ENCODE results near the gene SLC35E4.
"Not testable (repeated sequence)": the region's sequence is repeated elsewhere in the genome, so short reads cannot be mapped to it uniquely, and the experiment has no call there.

SLC35E4 gene, protein sequence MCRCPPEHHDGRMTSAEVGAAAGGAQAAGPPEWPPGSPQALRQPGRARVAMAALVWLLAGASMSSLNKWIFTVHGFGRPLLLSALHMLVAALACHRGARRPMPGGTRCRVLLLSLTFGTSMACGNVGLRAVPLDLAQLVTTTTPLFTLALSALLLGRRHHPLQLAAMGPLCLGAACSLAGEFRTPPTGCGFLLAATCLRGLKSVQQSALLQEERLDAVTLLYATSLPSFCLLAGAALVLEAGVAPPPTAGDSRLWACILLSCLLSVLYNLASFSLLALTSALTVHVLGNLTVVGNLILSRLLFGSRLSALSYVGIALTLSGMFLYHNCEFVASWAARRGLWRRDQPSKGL

DNA sequence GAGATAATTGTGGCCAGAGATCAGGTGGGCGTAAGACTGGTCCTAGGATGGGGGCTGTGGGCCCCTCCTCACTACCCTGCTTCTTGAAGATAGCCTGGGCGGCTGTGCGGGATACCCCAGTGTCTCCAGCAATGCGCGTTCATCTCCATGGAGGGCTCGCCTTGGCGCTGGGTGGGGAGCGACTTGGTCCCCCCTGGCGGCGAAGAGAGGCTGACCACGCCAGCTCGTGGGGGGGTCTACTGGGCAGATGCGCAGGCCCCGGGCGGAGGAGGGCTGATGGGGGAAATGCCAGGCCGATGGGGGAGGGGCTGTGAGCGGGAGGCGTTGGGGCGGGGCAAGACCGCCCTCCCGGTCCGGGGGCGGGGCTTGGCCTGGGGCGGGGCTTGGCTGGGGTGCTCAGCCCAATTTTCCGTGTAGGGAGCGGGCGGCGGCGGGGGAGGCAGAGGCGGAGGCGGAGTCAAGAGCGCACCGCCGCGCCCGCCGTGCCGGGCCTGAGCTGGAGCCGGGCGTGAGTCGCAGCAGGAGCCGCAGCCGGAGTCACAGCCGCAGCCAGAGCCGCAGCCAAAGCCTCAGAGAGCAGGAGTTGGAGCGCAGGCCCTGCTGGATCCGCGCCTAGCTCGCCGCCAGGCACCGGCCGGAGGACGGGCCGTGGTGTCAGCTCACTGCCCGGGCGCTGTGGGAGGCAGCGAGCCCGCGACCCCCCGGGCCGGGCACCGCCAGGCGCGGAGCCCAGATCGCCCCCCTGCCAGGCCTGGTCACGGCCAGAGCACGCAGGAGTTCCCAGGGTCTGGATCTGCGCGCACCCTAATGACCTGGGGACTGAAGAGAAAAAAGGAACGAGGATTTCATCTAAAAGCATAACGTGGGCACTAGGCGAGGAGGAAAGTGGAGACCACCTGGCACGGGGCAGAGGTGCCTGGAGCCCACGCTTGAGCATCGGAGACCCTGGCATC is at the start of gene SLC35E4:
Gene SLC35E4 (plus strand): TSS at position 509 of the 953 bp plus-strand sequence. CDS start 670 bp downstream, outside the sequence.
- peak; percentile 80 for DNase-seq

DNA sequence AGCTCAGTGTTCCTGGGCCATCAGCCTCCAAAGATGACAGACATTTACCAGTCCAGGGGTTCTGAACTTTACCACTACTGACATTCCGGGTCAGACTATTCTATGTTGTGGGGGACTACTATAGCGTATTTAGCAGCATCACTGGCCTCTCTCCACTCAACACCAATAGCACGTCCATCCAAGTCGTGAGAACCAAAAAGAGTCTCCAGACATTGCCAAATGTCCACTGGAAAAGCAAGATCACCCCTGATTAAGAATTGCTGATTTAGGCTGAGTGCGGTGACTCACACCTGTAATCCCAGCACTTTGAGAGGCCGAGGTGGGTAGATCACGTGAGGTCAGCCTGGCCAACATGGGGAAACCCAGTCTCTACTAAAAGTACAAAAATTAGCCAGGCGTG is 49.2 kb upstream of the SLC35E4 start:
- DNase-seq: no peak

DNA sequence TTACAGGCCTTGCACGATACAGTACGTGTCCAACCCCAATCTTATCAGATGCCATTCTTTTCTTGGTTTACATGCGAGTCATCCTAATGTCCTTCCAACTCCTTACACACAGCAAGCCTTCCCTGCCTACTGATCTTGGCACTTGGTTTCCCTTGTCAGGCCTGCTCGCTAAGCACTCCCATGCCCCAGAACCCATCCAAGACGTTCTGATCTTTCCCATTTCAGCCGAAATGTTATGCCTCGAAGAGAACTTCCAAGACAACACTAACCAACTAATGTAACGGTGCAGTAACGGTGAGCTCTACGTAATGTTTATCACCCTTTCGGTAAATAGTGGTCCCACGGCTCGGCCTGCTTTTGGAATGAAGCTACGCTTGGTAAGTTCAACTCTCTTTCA is 44.4 kb upstream of the SLC35E4 start:
- DNase-seq: no peak

DNA sequence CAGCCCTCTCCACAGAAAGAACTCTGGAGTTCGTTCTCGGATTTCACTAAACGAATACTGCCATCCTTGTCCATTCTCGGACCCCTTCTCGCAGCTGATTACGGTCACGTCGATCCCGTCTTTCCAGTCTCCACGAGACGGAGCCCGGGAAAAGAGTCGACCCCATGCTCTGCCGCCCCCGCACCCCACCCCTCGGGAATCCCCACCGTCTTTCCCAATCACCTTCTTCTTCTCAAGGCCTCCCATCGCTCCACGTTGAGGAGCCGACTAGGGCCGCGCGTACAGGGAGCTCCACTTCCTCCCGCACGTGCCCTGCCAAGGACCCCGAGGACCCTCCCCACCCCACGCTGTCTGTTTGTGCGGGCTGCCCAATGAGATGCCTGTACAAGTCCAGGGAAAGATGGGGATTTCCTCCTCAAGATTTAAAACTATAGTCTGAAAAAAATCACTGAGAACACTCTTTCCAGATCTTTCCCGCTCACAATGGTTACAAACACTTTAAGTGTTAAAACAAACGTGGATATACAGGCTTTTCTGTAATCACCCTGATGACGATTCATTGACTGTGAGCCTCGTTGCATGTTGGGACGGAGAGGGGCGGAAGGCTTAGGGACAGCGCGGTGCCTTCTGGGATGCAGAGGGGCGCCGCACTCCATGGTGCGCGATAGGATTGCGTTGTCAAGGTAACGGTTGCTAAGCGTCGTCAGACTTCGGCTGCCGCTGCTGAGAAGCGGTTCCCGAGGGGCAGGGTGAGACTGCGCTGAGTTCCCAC is 43.8 kb upstream of the SLC35E4 start, which contains the start of gene PES1:
Gene PES1 (minus strand): TSS at position 323 of the 772 bp plus-strand sequence. CDS start 77 bp downstream, at position 246.
- peak; percentile 98 for DNase-seq

DNA sequence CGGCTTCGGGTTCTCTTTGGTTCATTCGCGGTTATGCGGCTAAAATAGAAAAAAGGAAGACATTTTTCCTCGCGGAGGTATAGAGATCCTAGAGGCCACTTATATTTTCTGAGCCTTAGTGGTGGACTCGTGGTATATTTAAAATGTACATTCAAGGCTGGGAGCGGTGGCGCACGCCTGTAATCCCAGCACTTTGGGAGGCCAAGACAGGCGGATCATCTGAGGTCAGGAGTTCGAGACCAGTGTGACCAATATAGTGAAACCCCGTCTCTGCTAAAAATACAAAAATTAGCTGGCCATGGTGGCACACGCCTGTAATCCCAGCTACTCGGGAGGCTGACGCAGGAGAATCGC is 43.2 kb upstream of the SLC35E4 start:
- DNase-seq: not testable (repeated sequence)

DNA sequence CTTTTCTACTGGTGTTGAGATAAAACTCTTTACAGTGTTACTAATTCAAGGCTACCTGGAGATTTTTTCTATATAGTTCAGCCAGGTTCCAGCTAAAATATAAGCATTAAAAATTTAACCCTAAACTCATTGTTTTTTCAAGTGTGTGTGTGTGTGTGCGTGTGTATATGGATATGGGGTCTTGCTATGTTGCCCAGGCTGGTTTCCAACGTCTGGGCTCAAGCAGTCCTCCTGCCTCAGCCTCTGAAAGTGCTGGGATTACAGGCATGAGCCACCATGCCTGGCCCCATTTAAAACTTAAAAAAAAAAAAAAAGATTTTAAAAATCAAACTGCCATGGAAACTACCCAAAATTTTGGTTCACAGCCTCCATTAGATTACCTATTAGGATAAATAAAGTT is 39.4 kb upstream of the SLC35E4 start:
- DNase-seq: no peak

DNA sequence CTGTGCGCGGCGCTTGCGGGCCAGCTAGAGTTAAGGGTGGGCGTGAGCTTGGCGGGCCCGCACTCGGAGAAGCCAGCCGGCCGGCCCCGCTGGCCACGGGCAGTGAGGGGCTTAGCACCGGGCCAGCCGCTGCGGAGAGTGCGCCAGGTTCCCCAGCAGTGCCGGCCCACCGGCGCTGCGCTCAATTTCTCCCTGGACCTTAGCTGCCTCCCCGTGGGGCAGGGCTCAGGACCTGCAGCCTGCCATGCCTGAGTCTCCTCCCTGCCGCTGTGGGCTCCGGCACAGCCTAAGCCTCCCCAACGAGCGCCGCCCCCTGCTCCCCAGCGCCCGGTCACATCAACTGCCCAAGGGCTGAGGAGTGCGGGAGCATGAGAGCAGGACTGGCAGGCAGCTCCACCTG is 38.7 kb upstream of the SLC35E4 start:
- DNase-seq: no peak

DNA sequence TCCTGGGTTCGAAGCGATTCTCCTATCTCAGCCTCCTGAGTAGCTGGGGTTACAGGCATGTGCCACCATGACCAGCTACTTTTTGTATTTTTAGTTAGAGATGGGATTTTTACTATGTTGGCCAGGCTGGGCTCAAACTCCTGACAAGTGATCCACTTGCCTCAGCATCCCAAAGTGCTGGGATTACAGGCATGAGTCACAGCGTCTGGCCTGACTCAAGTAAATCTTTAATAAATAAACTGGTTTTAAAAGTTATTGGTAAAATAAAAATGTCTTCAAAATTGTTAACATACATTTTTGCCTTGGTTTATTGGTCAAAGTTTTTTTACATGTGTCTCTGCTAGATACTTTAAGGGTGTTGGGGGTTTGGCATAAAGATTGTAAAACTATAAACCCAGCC is 36.6 kb upstream of the SLC35E4 start:
- no peak for DNase-seq

DNA sequence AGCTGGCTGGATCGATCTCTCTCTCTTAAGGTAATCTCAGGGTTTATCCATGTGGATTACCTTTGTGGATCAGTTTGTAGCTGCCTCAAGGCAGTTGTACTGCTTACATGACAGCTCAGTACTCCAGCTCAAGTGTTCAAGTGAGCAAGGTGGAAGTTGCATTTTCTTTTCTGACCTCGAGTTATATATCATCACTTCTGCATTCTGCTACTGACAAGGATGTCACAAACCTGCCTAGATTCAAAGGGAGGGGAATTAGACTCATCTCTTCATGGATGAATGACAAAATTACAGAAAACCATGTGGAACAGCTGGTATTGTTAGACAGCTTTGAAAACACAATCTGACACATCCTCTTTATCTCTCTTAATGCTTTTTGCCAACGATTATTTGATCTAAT is 34.7 kb upstream of the SLC35E4 start:
- DNase-seq: no peak

DNA sequence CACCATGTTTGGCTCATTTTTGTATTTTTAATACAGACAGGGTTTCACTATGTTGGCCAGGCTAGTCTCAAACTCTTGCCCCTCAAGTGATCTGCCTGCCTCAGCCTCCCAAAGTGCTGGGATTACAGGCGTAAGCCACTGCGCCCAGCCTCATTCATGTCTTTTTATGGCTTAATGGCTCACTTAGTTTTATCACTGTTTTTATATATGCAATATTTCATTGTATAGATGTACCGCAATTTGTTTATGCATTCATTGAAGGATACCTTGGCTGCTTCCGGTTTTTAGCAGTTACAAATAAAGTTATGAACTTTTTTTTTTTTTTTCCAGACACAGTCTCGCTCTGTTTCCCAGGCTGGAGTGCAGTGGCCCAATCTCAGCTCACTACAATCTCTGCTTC is 34.1 kb upstream of the SLC35E4 start:
- DNase-seq: no peak

DNA sequence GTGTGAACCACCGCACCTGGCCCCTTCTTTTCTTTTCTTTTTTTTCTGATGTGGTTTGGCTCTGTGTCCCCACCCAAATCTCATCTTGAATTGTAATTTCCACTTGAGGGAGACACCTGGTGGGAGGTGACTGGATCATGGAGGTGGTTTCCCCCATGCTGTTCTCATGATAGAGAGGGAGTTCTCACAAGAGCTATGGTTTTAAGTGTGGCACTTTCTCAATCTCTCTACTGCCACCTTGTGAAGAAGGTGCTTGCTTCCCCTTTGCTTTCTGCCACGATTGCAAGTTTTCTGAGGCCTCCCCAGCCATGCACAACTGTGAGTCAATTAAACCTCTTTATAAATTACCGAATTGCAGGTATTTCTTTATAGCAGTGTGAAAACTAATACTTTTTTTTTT is 33.5 kb upstream of the SLC35E4 start:
- no peak for DNase-seq

DNA sequence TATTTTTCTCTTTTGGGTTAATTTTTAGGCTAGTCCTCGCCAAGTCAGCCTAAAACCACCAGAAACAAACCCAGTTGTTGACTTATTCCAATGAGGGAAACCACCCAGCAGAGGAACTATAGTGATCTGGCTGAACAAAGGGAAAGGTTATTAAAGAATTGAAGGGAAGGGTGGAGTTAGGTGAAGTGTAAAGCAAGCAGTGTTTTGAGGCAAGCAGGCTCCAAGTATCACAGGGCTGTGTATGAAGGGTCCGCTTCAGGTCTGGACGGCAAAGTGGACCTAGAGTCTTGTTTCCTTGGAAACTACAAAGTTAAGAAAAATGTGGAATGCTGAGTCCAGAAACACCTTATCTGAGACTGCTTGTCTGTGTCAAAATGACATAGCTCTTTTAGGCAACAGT is 31.8 kb upstream of the SLC35E4 start:
- DNase-seq: no peak

DNA sequence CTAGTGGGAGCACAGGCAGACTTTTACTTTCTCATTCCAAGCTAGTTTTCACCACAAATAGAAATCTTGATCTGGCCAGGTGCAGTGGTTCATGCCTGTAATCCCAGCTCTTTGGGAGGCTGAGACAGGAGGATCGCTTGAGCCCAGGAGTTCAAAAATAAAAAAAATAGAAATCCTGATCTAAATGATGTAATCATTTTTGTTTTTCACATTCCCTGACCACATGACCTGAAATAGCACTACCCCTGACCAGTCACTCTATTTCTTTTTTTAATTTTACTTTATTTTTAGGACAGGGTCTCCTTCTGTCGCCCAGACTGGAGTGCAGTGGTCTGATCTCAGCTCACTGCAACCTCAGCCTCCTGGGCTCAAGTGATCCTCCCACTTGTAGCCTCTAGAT is 30.9 kb upstream of the SLC35E4 start:
- no peak for DNase-seq

DNA sequence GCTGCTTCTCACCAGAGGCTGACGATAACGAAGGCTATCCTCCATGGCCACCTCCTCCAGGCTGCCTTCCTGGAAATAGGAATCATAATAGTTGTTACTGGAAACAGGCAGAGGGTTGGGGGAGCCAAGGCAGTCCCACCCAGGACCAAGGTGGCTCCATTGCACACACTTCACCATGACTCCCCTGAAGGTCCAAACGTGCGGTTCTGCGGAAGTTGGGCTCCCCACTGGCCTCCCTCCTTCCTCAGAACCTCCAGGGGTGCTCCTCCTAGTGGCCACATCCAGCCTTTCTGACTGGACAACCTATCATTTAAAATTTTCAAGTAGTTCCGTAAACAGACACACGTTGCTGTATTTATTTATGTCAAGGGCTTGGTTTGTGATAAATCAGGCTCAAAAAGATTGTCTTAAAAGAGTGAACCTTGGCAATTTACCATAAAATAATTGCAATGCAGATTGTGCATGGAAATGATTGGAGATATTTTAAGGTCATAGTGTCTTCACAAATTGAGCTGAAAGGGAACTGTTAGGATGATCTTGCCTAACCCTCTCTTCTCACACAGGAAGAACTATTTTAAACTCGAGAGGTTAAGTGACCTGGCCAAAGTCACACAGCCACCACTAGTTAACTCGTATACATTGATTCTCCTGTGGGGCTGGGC is 30.0 kb upstream of the SLC35E4 start:
- peak; percentile 52 for DNase-seq

DNA sequence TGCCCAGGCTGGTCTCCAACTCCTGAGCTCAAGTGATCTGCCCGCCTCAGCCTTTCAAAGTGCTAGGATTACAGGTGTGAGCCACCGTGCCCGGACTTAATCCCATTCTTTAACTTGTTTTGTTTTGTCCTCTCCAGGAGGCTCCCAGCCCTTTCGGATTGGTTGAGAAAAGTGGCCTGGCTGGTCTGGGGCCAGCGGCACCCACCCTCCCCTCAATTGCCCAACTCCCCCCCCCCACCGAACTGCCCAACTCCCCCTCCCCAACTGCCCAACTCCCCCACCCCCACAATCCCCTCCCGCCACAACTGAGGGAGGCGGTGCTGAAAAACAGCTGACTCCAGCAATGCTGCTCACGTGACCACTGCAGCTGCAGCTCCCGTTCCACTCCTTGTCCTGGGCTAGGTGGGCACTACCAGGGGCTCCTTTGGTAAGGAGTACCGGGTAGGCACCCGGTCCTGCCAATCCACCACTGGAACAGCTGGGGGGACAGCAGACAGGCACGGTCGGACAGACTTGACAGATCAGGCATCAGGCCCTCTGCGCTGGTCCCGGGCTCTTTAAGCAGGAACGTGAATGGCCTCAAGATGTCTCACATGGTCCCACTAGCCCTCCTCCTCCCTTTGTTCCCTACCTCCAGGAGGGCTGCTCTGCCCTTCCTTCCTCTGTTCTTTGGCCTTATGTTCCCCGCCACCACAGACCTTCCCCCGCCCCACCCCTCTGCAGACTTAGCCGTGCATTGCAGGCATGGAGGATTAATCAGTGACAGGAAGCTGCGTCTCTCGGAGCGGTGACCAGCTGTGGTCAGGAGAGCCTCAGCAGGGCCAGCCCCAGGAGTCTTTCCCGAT is 28.9 kb upstream of the SLC35E4 start, which contains the start of gene TCN2:
Gene TCN2 (plus strand): TSS at position 720 of the 845 bp plus-strand sequence. CDS start 158 bp downstream, outside the sequence.
- DNase-seq: peak; percentile 10

DNA sequence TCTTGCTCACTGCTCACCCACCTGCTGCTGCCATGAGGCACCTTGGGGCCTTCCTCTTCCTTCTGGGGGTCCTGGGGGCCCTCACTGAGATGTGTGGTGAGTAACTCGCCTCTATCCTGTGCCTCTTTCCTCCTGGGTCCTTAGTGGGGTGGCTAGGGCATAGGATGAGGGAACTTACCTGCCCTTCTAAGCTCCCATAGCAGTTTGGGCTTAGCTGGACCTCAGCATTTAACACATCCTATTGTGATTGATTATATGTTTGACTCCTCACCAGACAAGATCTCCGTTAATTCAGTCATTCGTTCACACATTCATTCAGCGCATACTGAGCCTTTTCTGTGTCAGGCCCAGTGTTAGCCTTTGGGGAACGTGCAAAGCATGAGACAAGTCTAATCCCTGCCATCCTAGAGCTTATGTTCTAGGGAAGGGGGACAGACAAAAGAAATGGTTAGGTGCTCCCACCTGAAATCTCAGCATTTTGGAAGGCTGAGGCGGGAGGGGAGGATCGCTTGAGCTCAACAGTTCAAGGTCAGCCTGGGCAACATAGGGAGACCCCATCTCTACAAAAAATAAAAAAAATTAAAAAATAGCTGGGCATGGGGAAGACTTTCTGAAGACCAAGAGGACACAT is 28.2 kb upstream of the SLC35E4 start:
- no peak for DNase-seq

DNA sequence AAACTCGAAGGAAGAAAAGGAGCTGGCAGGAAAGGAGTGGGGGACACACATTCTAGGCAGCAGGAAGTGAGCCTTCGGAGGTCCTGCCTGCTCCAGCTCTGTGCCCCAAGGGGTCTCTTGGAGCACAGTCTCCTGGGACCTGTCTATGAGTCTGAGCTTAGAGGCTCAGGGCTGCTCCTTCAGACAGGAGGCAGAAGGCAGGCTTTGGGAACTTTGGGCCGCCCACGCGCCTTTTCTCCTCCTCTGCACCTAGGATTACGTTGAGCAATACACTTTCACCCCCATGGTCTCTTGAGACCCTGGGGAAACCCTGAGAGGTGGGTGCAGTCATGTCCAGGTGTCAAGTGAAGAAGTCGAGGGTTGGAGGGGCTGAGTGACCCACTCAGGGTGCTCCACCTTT is 27.6 kb upstream of the SLC35E4 start:
- no peak for DNase-seq

DNA sequence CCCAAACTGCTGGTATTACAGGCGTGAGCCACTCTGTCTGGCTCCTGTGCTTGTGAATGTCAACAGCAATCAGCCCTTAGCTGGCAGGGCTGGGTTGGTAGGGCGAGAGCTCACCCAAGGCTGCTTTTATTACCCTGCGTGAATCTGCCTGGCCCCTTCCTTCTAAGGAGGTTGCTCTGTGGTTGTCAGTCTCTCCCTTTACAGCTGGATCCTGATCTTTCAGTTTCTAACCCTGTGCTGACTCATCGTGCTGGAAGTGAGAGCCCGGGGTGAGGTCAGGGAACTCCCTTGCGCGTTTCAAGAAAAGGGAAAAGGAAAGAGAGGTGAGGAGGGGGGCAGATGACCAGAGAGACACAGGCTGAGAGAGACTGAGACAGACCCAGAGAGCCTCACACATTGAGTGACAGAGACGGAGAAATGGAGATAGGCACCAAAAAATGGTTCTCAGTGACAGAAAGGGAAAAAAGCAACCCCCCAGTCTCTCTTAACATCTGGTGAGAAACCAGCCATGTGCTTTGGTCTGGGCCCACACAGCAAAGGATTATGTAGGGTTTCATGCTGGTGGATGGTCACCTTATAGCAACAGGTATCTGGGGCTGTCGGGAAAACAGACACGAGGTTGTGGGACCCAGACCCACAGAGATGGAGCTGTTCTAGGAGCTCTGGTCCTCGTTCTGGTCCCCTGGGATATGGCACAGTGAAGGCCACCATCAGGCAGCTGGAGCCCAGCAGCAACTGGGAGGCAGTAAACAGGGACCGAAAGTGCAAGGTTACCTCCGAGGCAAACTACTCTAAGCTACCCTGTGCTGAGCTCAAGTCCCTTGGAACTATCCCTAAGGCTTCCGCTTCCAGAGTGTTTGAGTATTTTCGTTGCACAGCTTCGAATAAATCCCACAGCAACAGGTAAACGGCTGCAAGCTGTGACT is 26.1 kb upstream of the SLC35E4 start:
- no peak for DNase-seq

DNA sequence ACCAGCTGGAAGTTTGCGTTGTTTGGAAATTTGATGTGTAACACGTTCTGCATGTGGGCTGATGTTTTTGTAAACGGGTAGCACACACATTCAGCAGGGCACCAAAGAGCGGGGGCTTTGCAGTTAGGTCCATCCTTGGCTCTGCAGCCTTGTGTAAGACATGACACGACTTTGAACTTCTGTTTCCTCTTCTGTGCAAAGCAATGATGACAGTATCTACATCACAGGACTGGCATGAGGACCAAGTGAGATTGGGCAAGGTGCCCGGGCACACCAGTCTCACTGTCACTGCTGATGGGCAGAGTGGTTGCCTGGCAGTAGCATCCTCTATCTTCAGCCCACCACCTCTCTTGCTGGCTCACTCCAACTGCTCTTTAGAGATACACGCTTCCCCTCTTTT is 25.3 kb upstream of the SLC35E4 start:
- no peak for DNase-seq

DNA sequence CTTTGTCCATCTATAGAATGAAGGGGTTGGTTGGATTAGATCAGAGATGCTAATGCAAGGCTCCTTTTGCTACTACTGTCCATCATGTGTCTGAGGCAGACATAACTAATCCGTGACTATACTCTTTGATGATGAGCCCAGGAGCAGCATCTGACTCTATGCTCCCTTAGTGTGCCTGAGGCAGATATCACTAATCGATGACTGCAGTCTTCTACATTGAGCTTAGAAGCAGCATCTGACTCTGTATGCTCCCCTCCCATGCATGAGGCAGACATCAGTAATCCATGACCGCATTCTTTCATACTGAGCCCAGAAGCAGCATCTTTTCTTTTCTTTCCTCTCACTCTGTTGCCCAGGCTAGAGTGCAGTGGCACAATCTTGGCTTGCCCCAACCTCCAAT is 24.4 kb upstream of the SLC35E4 start:
- no peak for DNase-seq
